Uterus (tissue), 2 donors: Measurements from ENCODE around the gene KRT33A.

Source experiments
- CTCF ChIP-seq, 4 experiments: fragments of 200-600 bp in 2 of 4; fragments of 450-650 bp in 2 of 4; sonication (generic) in 2 of 4; IDR thresholded peaks; one replicate each; pipeline ENCODE4 v1.5.1; 2016 to 2019; ENCODE audit warnings: antibody characterized with exemption in 4 of 4, mild to moderate bottlenecking in 2 of 4, moderate library complexity in 1 of 4
- POLR2A ChIP-seq, 2 donors: fragments of 450-650 bp; IDR thresholded peaks; one replicate each; pipeline ENCODE4 v1.6.1; 2016; ENCODE audit warnings: antibody characterized with exemption in 2 of 2, mild to moderate bottlenecking in 1 of 2, moderate library complexity in 1 of 2

- TF ChIP-seq CTCF (IDR thresholded peaks at IDR 0.05) (no peak), POLR2A (IDR thresholded peaks at IDR 0.05) (no peak)
Observed at GRCh38 chr17:41327411-41328120, 23.1 kb downstream of the KRT33A start.
